IMR-90 (cell line): Measurements from ENCODE around the gene STIL.

Experiments used
- BHLHE40 ChIP-seq: fragments of 150-350 bp; IDR thresholded peaks from 2 replicates; pipeline ENCODE4 v1.6.1; 2016; ENCODE audit warnings: mild to moderate bottlenecking, low read depth, low read length
- MAZ ChIP-seq: IDR thresholded peaks from 2 replicates; pipeline ENCODE4 v1.6.1; 2012; ENCODE audit warnings: low read depth, mild to moderate bottlenecking, low read length, improper control_type of control experiment, moderate library complexity, borderline replicate concordance
- MXI1 ChIP-seq: IDR thresholded peaks from 2 replicates; pipeline ENCODE4 v1.6.1; 2012; ENCODE audit warnings: low read depth, mild to moderate bottlenecking, low read length, moderate library complexity, borderline replicate concordance
- POLR2A ChIP-seq: IDR thresholded peaks from 2 replicates; pipeline ENCODE4 v1.6.1; 2012; ENCODE audit warnings: mild to moderate bottlenecking, low read depth, low read length
- RAD21 ChIP-seq: IDR thresholded peaks from 2 replicates; pipeline ENCODE4 v1.6.1; 2012; ENCODE audit warnings: low read length, improper control_type of control experiment
- RCOR1 ChIP-seq: IDR thresholded peaks from 2 replicates; pipeline ENCODE4 v1.6.1; 2012; ENCODE audit warnings: mild to moderate bottlenecking, low read length, improper control_type of control experiment; ENCODE audit not compliant: insufficient replicate concordance
- SMC3 ChIP-seq: fragments of 150-350 bp; IDR thresholded peaks from 2 replicates; pipeline ENCODE4 v1.6.1; 2016; ENCODE audit warnings: low read depth, mild to moderate bottlenecking, antibody characterized with exemption, low read length, moderate library complexity
- TF ChIP-seq, protein P1 (sequence below): conservative IDR thresholded peaks from 2 replicates; pipeline ENCODE4 v1.5.1; 2012; ENCODE audit warnings: mild to moderate bottlenecking, low read depth, low read length, improper control_type of control experiment
- TF ChIP-seq, protein P2 (sequence below): fragments of 150-350 bp; IDR thresholded peaks from 2 replicates; pipeline ENCODE4 v1.6.1; 2017; ENCODE audit warnings: mild to moderate bottlenecking, antibody characterized with exemption, low read length, low read depth

DNA sequence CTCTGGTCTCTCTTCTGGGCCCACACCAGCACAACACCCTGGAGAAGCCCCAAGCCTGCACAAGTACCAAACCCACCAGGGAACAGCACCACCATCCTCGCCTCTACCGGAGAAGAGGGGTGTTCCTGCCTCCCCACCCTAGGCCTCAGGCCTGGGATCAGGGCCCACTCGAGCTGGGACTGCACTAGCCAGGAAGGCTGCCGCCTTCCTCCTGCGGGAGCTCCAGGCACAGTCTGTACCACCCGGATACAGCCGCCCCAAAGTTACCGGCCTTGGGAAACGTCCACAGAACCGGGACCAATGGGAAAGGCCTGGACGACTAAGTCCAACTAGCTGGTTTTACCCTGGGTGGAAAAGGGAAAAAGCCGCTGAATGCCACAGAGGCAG, 85.3 kb downstream of the STIL start:
- TF ChIP-seq BHLHE40 (no peak), RAD21 (no peak), POLR2A (no peak), MXI1 (no peak), RCOR1 (no peak), MAZ (no peak), SMC3 (no peak)
- TF ChIP-seq, protein P1, sequence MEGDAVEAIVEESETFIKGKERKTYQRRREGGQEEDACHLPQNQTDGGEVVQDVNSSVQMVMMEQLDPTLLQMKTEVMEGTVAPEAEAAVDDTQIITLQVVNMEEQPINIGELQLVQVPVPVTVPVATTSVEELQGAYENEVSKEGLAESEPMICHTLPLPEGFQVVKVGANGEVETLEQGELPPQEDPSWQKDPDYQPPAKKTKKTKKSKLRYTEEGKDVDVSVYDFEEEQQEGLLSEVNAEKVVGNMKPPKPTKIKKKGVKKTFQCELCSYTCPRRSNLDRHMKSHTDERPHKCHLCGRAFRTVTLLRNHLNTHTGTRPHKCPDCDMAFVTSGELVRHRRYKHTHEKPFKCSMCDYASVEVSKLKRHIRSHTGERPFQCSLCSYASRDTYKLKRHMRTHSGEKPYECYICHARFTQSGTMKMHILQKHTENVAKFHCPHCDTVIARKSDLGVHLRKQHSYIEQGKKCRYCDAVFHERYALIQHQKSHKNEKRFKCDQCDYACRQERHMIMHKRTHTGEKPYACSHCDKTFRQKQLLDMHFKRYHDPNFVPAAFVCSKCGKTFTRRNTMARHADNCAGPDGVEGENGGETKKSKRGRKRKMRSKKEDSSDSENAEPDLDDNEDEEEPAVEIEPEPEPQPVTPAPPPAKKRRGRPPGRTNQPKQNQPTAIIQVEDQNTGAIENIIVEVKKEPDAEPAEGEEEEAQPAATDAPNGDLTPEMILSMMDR: no peak
- TF ChIP-seq, protein P2, sequence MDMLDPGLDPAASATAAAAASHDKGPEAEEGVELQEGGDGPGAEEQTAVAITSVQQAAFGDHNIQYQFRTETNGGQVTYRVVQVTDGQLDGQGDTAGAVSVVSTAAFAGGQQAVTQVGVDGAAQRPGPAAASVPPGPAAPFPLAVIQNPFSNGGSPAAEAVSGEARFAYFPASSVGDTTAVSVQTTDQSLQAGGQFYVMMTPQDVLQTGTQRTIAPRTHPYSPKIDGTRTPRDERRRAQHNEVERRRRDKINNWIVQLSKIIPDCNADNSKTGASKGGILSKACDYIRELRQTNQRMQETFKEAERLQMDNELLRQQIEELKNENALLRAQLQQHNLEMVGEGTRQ: no peak
